Testis (tissue), 5 donors: ENCODE measurements around the gene CORIN. TPM values are rescaled to one million over a fixed set of nuclear protein-coding genes. Genes with fewer than 3 reads are reported as not detected.

Experiments
- DNase-seq: peaks from one replicate; pipeline ENCODE4 v3.0.0-alpha.2; 2019
- H3K27ac ChIP-seq, 2 donors: fragments of 200-600 bp; sonication (generic); one replicate each; pipeline ENCODE4 v1.5.1; 2019
- H3K27me3 ChIP-seq: fragments of 200-600 bp; sonication (generic); one replicate; pipeline ENCODE4 v1.5.1; 2019
- H3K36me3 ChIP-seq: fragments of 200-600 bp; sonication (generic); one replicate; pipeline ENCODE4 v1.5.1; 2017; ENCODE audit warnings: low read depth; ENCODE audit errors: missing control alignments
- H3K4me1 ChIP-seq: fragments of 200-600 bp; sonication (generic); one replicate; pipeline ENCODE4 v1.5.1; 2019
- H3K4me3 ChIP-seq, 2 donors: fragments of 200-600 bp; sonication (generic); one replicate each; pipeline ENCODE4 v1.5.1; 2017 to 2019
- H3K9me3 ChIP-seq: fragments of 200-600 bp; sonication (generic); one replicate; pipeline ENCODE4 v1.5.1; 2017
- POLR2A ChIP-seq: fragments of 450-650 bp; IDR thresholded peaks from one replicate; pipeline ENCODE4 v1.6.1; 2017; ENCODE audit warnings: antibody characterized with exemption, mild to moderate bottlenecking, moderate library complexity
- WGBS, 2 donors: methylation state at CpG; one replicate each; pipeline ENCODE4 v1.1.5; 2018; 5-methylcytosine and 5-hydroxymethylcytosine counted together
- intact Hi-C: fragments of 100-400 bp; cut with DNase I; formaldehyde crosslinking; loops from one replicate; pipeline ENCODE4 v1.15.1; 2023; ENCODE audit warnings: low total_unique reads
- long read RNA-seq, 2 donors: transcript quantifications; one replicate each; lab custom pipeline, GENCODE V29; 2026
- polyA plus RNA-seq: library from polyadenylated mRNA; stranded (reverse); fragments of 350-450 nt; fragmentation: Illumina TruSeq; extraction: RNeasy Lipid Tissue Mini Kit (QIAGEN cat#74804); gene quantifications from one replicate; pipeline ENCODE4 v1.2.3, GENCODE V29; 2014; ENCODE audit warnings: low read depth, low replicate concordance; ENCODE audit not compliant: insufficient read depth
- total RNA-seq, 2 donors: library from RNA; depleted of rRNA; stranded (reverse); fragments of >200 nt; gene quantifications; one replicate each; pipeline ENCODE4 v1.2.3, GENCODE V29; 2016
- TF ChIP-seq, protein P1 (sequence below), 3 experiments: fragments of 450-650 bp in 2 of 3; fragments of 200-600 bp in 1 of 3; sonication (generic) in 1 of 3; IDR thresholded peaks; one replicate each; pipeline ENCODE4 v1.5.1; 2016 to 2019; ENCODE audit warnings: antibody characterized with exemption in 3 of 3, mild to moderate bottlenecking in 2 of 3, moderate library complexity in 1 of 3

CORIN gene
- total RNA-seq: 1 to 10 TPM; 4.7 to 6.1 TPM
- 4.6 TPM for polyA plus RNA-seq
- long read RNA-seq, donor 1: 0 reads
- long read RNA-seq, donor 2: 0 reads

DNA sequence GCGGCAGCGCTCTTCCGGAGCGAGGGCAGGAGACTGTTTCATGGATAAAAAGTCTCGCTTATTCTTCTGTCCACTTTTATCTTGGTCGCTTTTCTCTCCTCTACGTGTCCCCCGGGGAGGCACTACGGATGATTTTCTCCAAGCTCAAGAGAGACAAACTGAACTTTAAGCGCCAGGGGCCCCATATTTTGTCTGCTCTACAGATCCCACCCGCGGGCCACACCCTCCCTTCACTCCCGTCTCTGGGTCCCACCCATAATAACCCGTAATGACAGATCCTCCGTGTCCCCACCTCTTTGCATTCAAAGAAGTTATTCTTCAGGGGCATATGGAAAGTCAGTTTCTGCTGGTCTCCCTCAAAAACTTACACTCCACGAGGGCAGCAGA lies at the start of gene CORIN:
CORIN (minus strand) TSS at position 160 of the 387 bp plus-strand sequence; CDS start at position 42, 118 bp downstream.
- WGBS, 2 donors: 4% methylated on average over 16 of the region's 16 CpGs
- no peaks in the 10 kb centered on the region for H3K9me3 ChIP-seq
- no peaks in the 10 kb centered on the region for H3K27me3 ChIP-seq
- H3K36me3 ChIP-seq: no peaks in the 10 kb centered on the region
- H3K4me3 ChIP-seq: peak within 1 kb of the TSS; percentile 36 to 60
- peak; percentile 25 for DNase-seq
- no peak within 1 kb of the TSS for H3K27ac ChIP-seq
- H3K4me1 ChIP-seq: peaks cover 15% of the 10 kb centered on the region
- no peak for TF ChIP-seq POLR2A
- TF ChIP-seq, protein P1, sequence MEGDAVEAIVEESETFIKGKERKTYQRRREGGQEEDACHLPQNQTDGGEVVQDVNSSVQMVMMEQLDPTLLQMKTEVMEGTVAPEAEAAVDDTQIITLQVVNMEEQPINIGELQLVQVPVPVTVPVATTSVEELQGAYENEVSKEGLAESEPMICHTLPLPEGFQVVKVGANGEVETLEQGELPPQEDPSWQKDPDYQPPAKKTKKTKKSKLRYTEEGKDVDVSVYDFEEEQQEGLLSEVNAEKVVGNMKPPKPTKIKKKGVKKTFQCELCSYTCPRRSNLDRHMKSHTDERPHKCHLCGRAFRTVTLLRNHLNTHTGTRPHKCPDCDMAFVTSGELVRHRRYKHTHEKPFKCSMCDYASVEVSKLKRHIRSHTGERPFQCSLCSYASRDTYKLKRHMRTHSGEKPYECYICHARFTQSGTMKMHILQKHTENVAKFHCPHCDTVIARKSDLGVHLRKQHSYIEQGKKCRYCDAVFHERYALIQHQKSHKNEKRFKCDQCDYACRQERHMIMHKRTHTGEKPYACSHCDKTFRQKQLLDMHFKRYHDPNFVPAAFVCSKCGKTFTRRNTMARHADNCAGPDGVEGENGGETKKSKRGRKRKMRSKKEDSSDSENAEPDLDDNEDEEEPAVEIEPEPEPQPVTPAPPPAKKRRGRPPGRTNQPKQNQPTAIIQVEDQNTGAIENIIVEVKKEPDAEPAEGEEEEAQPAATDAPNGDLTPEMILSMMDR (IDR thresholded peaks at IDR 0.05): no peak
- intact Hi-C loops: no loop called here

- no peaks in the 10 kb centered on the region for H3K9me3 ChIP-seq
- no peak overlapping the region for H3K4me3 ChIP-seq
- peak overlapping the region in 1 of 2 donors; percentile 12 for H3K27ac ChIP-seq
- no peaks in the 10 kb centered on the region for H3K27me3 ChIP-seq
- H3K4me1 ChIP-seq: no peaks in the 10 kb centered on the region
- H3K36me3 ChIP-seq: no peaks in the 10 kb centered on the region
- intact Hi-C loops: no loop called here
- DNase-seq: no peak
- WGBS, 2 donors: 75 to 84% methylated on average over 3 of the region's 3 CpGs
- TF ChIP-seq POLR2A: no peak
- TF ChIP-seq, protein P1 (IDR thresholded peaks at IDR 0.05): no peak
These were observed 44.4 kb upstream of the CORIN start for GRCh38 chr4:47882228-47882627.

DNA sequence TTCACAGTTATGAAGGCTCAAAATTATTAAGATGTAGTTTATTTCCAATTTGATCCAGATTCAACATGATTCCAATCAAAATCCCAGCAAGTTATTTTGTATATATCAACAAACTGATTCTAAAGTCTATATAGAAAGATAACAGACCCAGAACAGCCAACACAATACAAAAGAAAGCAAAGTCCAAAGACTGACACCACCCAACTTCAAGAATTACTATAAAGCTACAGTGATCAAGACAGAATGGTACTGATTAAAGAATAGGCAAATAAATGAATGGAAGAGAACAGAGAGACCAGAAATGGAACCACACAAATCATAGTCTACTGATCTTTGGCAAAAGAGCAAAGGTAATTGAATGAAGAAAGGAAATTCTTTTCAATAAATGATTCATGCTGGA lies 41.6 kb upstream of the CORIN start:
- DNase-seq: no peak
- Histone ChIP-seq H3K4me1 (no peaks in the 10 kb centered on the region), H3K27ac (no peak overlapping the region), H3K36me3 (no peaks in the 10 kb centered on the region), H3K9me3 (no peaks in the 10 kb centered on the region), H3K27me3 (no peaks in the 10 kb centered on the region), H3K4me3 (no peak overlapping the region)
- no peak for TF ChIP-seq POLR2A
- TF ChIP-seq, protein P1 (IDR thresholded peaks at IDR 0.05): no peak
- intact Hi-C loops: no loop called here

DNA sequence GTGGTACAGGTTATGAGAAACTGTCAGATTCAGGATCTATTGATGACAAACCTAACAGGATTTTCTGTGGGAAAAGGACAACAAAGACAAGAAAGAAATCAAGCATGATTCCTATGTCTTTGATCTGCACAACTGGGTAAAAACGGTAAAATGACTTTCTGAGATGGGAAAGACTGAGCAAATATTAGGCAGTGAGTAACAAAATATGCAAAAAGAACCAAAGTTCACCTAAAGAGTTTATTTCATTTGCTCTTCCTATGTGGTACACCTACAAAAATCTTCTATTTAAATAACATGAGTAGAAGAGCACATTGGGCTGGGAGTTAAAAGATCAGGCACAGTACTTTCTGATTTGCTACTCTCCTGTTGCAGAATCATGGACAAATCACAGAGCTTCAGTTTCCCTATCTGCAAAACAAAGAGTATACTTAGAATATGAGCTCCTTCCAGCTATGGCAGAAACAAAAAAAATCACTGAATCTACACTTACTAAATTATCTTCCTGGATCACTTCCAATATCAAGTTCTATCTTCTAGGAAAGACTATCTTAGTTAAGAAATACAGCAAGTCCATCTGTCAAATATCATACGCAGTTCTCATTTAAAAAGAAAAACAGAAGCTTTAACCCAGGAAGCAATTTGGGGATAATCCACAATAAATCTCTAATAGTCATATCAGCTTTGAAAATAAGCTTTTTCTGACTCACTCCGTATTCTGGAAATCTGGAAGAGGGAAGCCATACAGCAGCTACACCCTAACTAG lies 39.1 kb upstream of the CORIN start:
- Histone ChIP-seq H3K4me3 (no peak overlapping the region), H3K4me1 (no peaks in the 10 kb centered on the region), H3K9me3 (no peaks in the 10 kb centered on the region), H3K36me3 (no peaks in the 10 kb centered on the region), H3K27ac (no peak overlapping the region), H3K27me3 (no peaks in the 10 kb centered on the region)
- TF ChIP-seq POLR2A: no peak
- TF ChIP-seq, protein P1 (IDR thresholded peaks at IDR 0.05): no peak
- no peak for DNase-seq
- intact Hi-C loops: no loop called here
- 87 to 88% methylated on average over 3 of the region's 3 CpGs for WGBS, 2 donors

GRCh38 chr4:47876310-47876709 lies 38.4 kb upstream of the CORIN start:
- H3K36me3 ChIP-seq: no peaks in the 10 kb centered on the region
- no peak overlapping the region for H3K4me3 ChIP-seq
- H3K27me3 ChIP-seq: no peaks in the 10 kb centered on the region
- intact Hi-C loops: no loop called here
- no peaks in the 10 kb centered on the region for H3K9me3 ChIP-seq
- no peak for DNase-seq
- H3K4me1 ChIP-seq: no peaks in the 10 kb centered on the region
- no peak overlapping the region for H3K27ac ChIP-seq
- TF ChIP-seq POLR2A: no peak
- TF ChIP-seq, protein P1 (IDR thresholded peaks at IDR 0.05): no peak
